Activated T-helper 9 cell treated with anti-CD3 and anti-CD28 coated beads, Interleukin-2, amount 50 U/mL, for 16 hours (primary cell): ENCODE measurements around the gene EVA1A.

ENCODE experiments used
- DNase-seq: peaks from one replicate; pipeline ENCODE4 v3.0.0-alpha.2; 2020; ENCODE audit warnings: low read depth

Gene EVA1A

GRCh38 chr2:75589391-75590105 lies 28.8 kb upstream of the EVA1A start:
- DNase-seq: no peak

- DNase-seq: no peak
Observed at GRCh38 chr2:75587954-75588587, 27.3 kb upstream of the EVA1A start.

- no peak for DNase-seq
Observed at GRCh38 chr2:75586971-75587370, 26.2 kb upstream of the EVA1A start.

- DNase-seq: no peak
Observed at GRCh38 chr2:75582840-75583239, 22.1 kb upstream of the EVA1A start.

- DNase-seq: no peak
Observed at GRCh38 chr2:75580606-75581005, 19.9 kb upstream of the EVA1A start.

- no peak for DNase-seq
Observed at GRCh38 chr2:75580156-75580555, 19.4 kb upstream of the EVA1A start.

- no peak for DNase-seq
Observed at GRCh38 chr2:75579186-75579585, 18.4 kb upstream of the EVA1A start.

- DNase-seq: no peak
Observed at GRCh38 chr2:75577280-75577679, 16.5 kb upstream of the EVA1A start.

- no peak for DNase-seq
Observed at GRCh38 chr2:75574106-75574505, 13.4 kb upstream of the EVA1A start.

GRCh38 chr2:75573145-75573878 lies 12.6 kb upstream of the EVA1A start:
- no peak for DNase-seq

GRCh38 chr2:75571730-75572430 lies 11.1 kb upstream of the EVA1A start:
- no peak for DNase-seq

GRCh38 chr2:75570948-75571729 lies 10.4 kb upstream of the EVA1A start:
- DNase-seq: no peak

GRCh38 chr2:75570024-75570947 lies 9.5 kb upstream of the EVA1A start:
- no peak for DNase-seq

GRCh38 chr2:75569546-75569945 lies 8.8 kb upstream of the EVA1A start:
- no peak for DNase-seq

- no peak for DNase-seq
Observed at GRCh38 chr2:75568174-75568573, 7.4 kb upstream of the EVA1A start.

GRCh38 chr2:75565472-75566462 lies 5.0 kb upstream of the EVA1A start:
- no peak for DNase-seq

GRCh38 chr2:75564713-75565359 lies 4.1 kb upstream of the EVA1A start:
- no peak for DNase-seq

- no peak for DNase-seq
Observed at GRCh38 chr2:75564026-75564688, 3.4 kb upstream of the EVA1A start.
